A549 (cell line): Measurements from ENCODE around the gene DNASE1L2. TPM values are rescaled to one million over a fixed set of nuclear protein-coding genes. Genes with fewer than 3 reads are reported as not detected.

Experiments used
- ATAC-seq, 2 experiments: fragments of 200-7000 bp in 1 of 2; fragments of >200 bp in 1 of 2; cut with Nextera tagmentation in 1 of 2; cut with Tn5 transposase in 1 of 2; 3 replicates each; pipeline versions ENCODE4 v1.8.0 to v1.9.1; 2018 to 2020; ENCODE audit warnings: mild to moderate bottlenecking in 1 of 2, moderate library complexity in 1 of 2
- CTCF ChIA-PET: fragments of 300-600 bp; sonication (Branson Sonifier 250); formaldehyde crosslinking; extraction: SDS; loops from one replicate; lab custom pipeline; 2021; ENCODE audit warnings: antibody characterized with exemption, inconsistent platforms; lab: Yijun Ruan, JAX
- POLR2A ChIA-PET: fragments of 350-600 bp; formaldehyde crosslinking; extraction: SDS; loops from one replicate; lab custom pipeline; 2021; ENCODE audit warnings: antibody characterized with exemption, inconsistent platforms; lab: Yijun Ruan, JAX
- DNase-seq, 2 experiments: peaks; one replicate each; pipeline versions ENCODE4 v3.0.0 to v3.0.0-alpha.2; 2011 to 2016; ENCODE audit warnings: low read depth in 1 of 2, low spot score in 1 of 2
- FAIRE-seq: peaks from 2 replicates; lab custom pipeline; 2011; peaks lifted over from hg19 to GRCh38; lab: Jason Lieb, UNC
- H3K27ac ChIP-seq, 2 experiments: fragments of >200 bp; sonication (Bioruptor Twin); formaldehyde crosslinking; 3 replicates each; pipeline ENCODE4 v1.5.1; 2016 to 2017
- H3K4me1 ChIP-seq: fragments of >200 bp; sonication (Bioruptor Twin); formaldehyde crosslinking; 3 replicates; pipeline ENCODE4 v1.6.1; 2016
- H3K4me2 ChIP-seq: fragments of >200 bp; sonication (Bioruptor Twin); formaldehyde crosslinking; 3 replicates; pipeline ENCODE4 v1.6.1; 2016
- H3K4me3 ChIP-seq: fragments of >200 bp; sonication (Bioruptor Twin); formaldehyde crosslinking; 3 replicates; pipeline ENCODE4 v1.5.1; 2016
- H3K9me3 ChIP-seq: fragments of >200 bp; sonication (Bioruptor Twin); formaldehyde crosslinking; 3 replicates; pipeline ENCODE4 v1.6.1; 2016
- CBX8 ChIP-seq: fragments of 200-600 bp; sonication (generic); IDR thresholded peaks from 2 replicates; pipeline ENCODE4 v1.6.1; 2016
- CEBPB ChIP-seq, 2 experiments: fragments of >200 bp in 1 of 2; sonication (Bioruptor Twin) in 1 of 2; formaldehyde crosslinking in 1 of 2; IDR thresholded peaks; 2 replicates each; pipeline ENCODE4 v1.6.1; 2012 to 2016
- CHD2 ChIP-seq: fragments of 150-350 bp; IDR thresholded peaks from 2 replicates; pipeline ENCODE4 v1.6.1; 2014; ENCODE audit warnings: low read length; ENCODE audit not compliant: partially characterized antibody
- EHF ChIP-seq: fragments of 250-450 bp; sonication (Bioruptor Pico); IDR thresholded peaks from 2 replicates; pipeline ENCODE4 v1.5.0; 2020; ENCODE audit warnings: mild to moderate bottlenecking
- EHMT2 ChIP-seq: fragments of 200-600 bp; sonication (generic); IDR thresholded peaks from 2 replicates; pipeline ENCODE4 v1.6.1; 2016; ENCODE audit warnings: antibody characterized with exemption, low read depth, mild to moderate bottlenecking, moderate library complexity
- ESRRA ChIP-seq: fragments of 150-350 bp; IDR thresholded peaks from 2 replicates; pipeline ENCODE4 v1.6.1; 2014; ENCODE audit warnings: mild to moderate bottlenecking, low read length, borderline replicate concordance
- FOSL2 ChIP-seq, 2 experiments: fragments of 450-650 bp in 1 of 2; fragments of >200 bp in 1 of 2; sonication (Bioruptor Twin) in 1 of 2; formaldehyde crosslinking; IDR thresholded peaks; 2 replicates each; pipeline versions ENCODE4 v1.5.0 to v1.6.1; 2016 to 2020; ENCODE audit warnings: mild to moderate bottlenecking in 1 of 2, moderate library complexity in 1 of 2
- HDAC2 ChIP-seq: fragments of 200-600 bp; sonication (generic); IDR thresholded peaks from 2 replicates; pipeline ENCODE4 v1.6.1; 2016
- HOXB13 ChIP-seq: fragments of 250-450 bp; sonication (Bioruptor Pico); IDR thresholded peaks from 2 replicates; pipeline ENCODE4 v1.5.0; 2020; ENCODE audit warnings: low read depth, mild to moderate bottlenecking, moderate library complexity
- JUN ChIP-seq, 2 experiments: fragments of >200 bp; sonication (Bioruptor Twin); formaldehyde crosslinking; IDR thresholded peaks; 2 replicates in 1 of 2; 3 replicates in 1 of 2; pipeline ENCODE4 v1.6.1; 2016 to 2017
- JUNB ChIP-seq: fragments of >200 bp; sonication (Bioruptor Twin); formaldehyde crosslinking; IDR thresholded peaks from 2 replicates; pipeline ENCODE4 v1.6.1; 2016
- KDM1A ChIP-seq: fragments of 200-600 bp; sonication (generic); IDR thresholded peaks from 2 replicates; pipeline ENCODE4 v1.6.1; 2016; ENCODE audit warnings: low read depth, mild to moderate bottlenecking
- KDM5A ChIP-seq: fragments of 200-600 bp; sonication (generic); IDR thresholded peaks from 2 replicates; pipeline ENCODE4 v1.6.1; 2016; ENCODE audit warnings: antibody characterized with exemption, mild to moderate bottlenecking
- MAFK ChIP-seq: fragments of 450-650 bp; IDR thresholded peaks from 2 replicates; pipeline ENCODE4 v1.6.1; 2014; ENCODE audit not compliant: partially characterized antibody
- MYC ChIP-seq: IDR thresholded peaks from 2 replicates; pipeline ENCODE4 v1.6.1; 2012; ENCODE audit warnings: mild to moderate bottlenecking, inconsistent platforms, low read length, improper control_type of control experiment, borderline replicate concordance
- NR3C1 ChIP-seq: fragments of >200 bp; sonication (Bioruptor Twin); formaldehyde crosslinking; IDR thresholded peaks from 3 replicates; pipeline ENCODE4 v1.6.1; 2017
- PHF8 ChIP-seq: fragments of 200-600 bp; sonication (generic); IDR thresholded peaks from 2 replicates; pipeline ENCODE4 v1.6.1; 2016; ENCODE audit warnings: low read depth, mild to moderate bottlenecking, antibody characterized with exemption, moderate library complexity, borderline replicate concordance
- POLR2A ChIP-seq: IDR thresholded peaks from 2 replicates; pipeline ENCODE4 v1.6.1; 2012; ENCODE audit warnings: mild to moderate bottlenecking, low read length
- POLR2AphosphoS2 ChIP-seq: conservative IDR thresholded peaks from 2 replicates; pipeline ENCODE4 v1.6.1; 2012; ENCODE audit warnings: low read length, improper control_type of control experiment, inconsistent platforms
- RCOR1 ChIP-seq: fragments of 150-350 bp; IDR thresholded peaks from 2 replicates; pipeline ENCODE4 v1.6.1; 2014; ENCODE audit warnings: antibody characterized with exemption, low read length, low read depth
- SMC3 ChIP-seq: fragments of >200 bp; sonication (Bioruptor Twin); formaldehyde crosslinking; IDR thresholded peaks from 3 replicates; pipeline ENCODE4 v1.6.1; 2018; ENCODE audit warnings: inconsistent platforms
- SREBF2 ChIP-seq: fragments of 450-650 bp; IDR thresholded peaks from 2 replicates; pipeline ENCODE4 v1.6.1; 2014; ENCODE audit warnings: mild to moderate bottlenecking, moderate library complexity
- ZC3H11A ChIP-seq: fragments of 450-650 bp; IDR thresholded peaks from 2 replicates; pipeline ENCODE4 v1.6.1; 2014; ENCODE audit warnings: antibody characterized with exemption, mild to moderate bottlenecking
- ZFP36 ChIP-seq: fragments of 450-650 bp; IDR thresholded peaks from 2 replicates; pipeline ENCODE4 v1.6.1; 2014; ENCODE audit warnings: borderline replicate concordance; ENCODE audit not compliant: partially characterized antibody
- ZNF302 ChIP-seq: fragments of 250-450 bp; sonication (Bioruptor Pico); IDR thresholded peaks from 2 replicates; pipeline ENCODE4 v1.9.0; 2021; ENCODE audit warnings: inconsistent platforms, mild to moderate bottlenecking, moderate library complexity
- ZSCAN20 ChIP-seq: fragments of 250-450 bp; sonication (Bioruptor Pico); IDR thresholded peaks from 2 replicates; pipeline ENCODE4 v1.8.0; 2022; ENCODE audit warnings: mild to moderate bottlenecking, moderate library complexity
- WGBS: methylation state at CpG from one replicate; pipeline ENCODE4 v1.1.6; 2017; ENCODE audit errors: missing lambda C conversion rate; 5-methylcytosine and 5-hydroxymethylcytosine counted together
- polyA plus RNA-seq, 4 experiments: library from polyadenylated mRNA; depleted of rRNA in 3 of 4; stranded (reverse); fragments of >200 nt; fragmentation: RNase III in 1 of 4; extraction: RNeasy Plus Mini Kit Qiagen cat#74134 plus additional on column Dnase treatment in 1 of 4; gene quantifications; 2 replicates in 3 of 4; 3 replicates in 1 of 4; pipeline ENCODE4 v1.2.3, GENCODE V29; 2011 to 2017
- TF ChIP-seq, protein P1 (sequence below): fragments of 150-350 bp; IDR thresholded peaks from 2 replicates; pipeline ENCODE4 v1.6.1; 2014; ENCODE audit warnings: low read depth, mild to moderate bottlenecking, low read length
- TF ChIP-seq, protein P2 (sequence below): IDR thresholded peaks from 2 replicates; pipeline ENCODE4 v1.6.1; 2012
- TF ChIP-seq, protein P3 (sequence below): fragments of 450-650 bp; IDR thresholded peaks from 2 replicates; pipeline ENCODE4 v1.6.1; 2014; ENCODE audit warnings: antibody characterized with exemption
- TF ChIP-seq, protein P4 (sequence below): fragments of >200 bp; sonication (Bioruptor Twin); formaldehyde crosslinking; IDR thresholded peaks from 3 replicates; pipeline ENCODE4 v1.6.1; 2016

The DNASE1L2 gene
- polyA plus RNA-seq, 2 of the 4 experiments (the other 2 are of a cell fraction) = 0.36 to 1.2 TPM

DNA sequence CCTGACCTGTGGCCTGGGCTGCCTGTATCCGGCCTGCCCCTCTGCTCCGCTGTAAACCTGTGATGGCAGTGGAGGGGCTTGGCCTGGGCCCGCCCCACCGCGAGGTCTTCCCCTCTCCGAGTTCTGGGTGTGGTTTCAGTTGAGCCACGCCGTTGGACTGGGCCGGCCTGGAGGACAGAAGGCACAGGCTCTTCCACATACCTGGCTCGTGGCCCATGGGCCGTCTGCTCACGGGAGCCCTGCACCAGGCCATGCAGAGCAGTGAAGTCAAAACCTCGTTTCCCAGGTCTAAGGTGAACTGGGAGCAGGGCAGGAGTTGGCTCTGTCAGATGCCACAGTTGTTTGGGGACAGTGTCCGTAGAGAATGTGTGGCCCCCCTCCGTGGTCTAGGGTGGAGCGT is 37.2 kb downstream of the DNASE1L2 start:
- no peak overlapping the region for H3K27ac ChIP-seq
- H3K4me2 ChIP-seq = no peak overlapping the region
- CTCF ChIA-PET = interaction anchor here (0.6 to 4.5 kb wide), 3 partner anchors 16 to 227 kb away, joined by 3 to 20 read pairs (median 4); partner anchors contain the start of gene ABCA3
- POLR2A ChIA-PET = interaction anchor here (0.7 kb wide), 1 partner anchor 186 kb away, joined by 3 read pairs; the partner anchor contains the start of gene TEDC2
- TF ChIP-seq POLR2A = no peak
- TF ChIP-seq, protein P1, sequence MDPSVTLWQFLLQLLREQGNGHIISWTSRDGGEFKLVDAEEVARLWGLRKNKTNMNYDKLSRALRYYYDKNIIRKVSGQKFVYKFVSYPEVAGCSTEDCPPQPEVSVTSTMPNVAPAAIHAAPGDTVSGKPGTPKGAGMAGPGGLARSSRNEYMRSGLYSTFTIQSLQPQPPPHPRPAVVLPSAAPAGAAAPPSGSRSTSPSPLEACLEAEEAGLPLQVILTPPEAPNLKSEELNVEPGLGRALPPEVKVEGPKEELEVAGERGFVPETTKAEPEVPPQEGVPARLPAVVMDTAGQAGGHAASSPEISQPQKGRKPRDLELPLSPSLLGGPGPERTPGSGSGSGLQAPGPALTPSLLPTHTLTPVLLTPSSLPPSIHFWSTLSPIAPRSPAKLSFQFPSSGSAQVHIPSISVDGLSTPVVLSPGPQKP = no peak
- TF ChIP-seq POLR2AphosphoS2 = no peak
- TF ChIP-seq EHF (CRISPR knock-in tag) = no peak
- no peak for TF ChIP-seq JUNB
- TF ChIP-seq, protein P2, sequence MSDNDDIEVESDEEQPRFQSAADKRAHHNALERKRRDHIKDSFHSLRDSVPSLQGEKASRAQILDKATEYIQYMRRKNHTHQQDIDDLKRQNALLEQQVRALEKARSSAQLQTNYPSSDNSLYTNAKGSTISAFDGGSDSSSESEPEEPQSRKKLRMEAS = no peak
- TF ChIP-seq SREBF2 = no peak
- TF ChIP-seq MAFK = no peak
- TF ChIP-seq ZFP36 = no peak
- no peak for TF ChIP-seq HOXB13 (CRISPR knock-in tag)
- 98% methylated on average over 7 of the region's 16 CpGs for WGBS
- no peak for DNase-seq
- ATAC-seq = no peak
- H3K9me3 ChIP-seq = no peaks in the 10 kb centered on the region
- H3K4me3 ChIP-seq = no peak overlapping the region
- peaks cover 11% of the 10 kb centered on the region; the same call in 1 of the 3 replicates for H3K4me1 ChIP-seq
- no peak for FAIRE-seq

DNA sequence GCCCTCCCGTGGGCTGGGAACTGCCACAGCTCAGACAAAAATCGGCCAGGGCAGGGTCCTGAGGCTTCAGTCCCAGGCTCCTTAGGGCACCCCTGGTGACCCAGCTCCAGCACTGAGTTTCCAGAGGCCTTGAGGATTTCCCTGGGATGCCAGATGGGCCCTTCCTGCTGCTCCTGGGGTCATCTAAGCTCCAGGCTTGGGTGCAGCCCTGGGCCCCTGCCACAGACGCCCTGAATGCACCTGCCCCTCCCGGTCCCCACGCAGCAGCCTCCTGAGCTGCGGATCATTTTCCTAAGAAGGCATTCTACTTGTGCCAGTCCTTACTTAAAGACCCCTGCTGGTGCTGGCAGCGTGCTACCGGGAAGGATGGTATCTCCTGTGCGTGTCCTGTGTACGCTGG is 37.7 kb downstream of the DNASE1L2 start:
- POLR2A ChIA-PET = no interaction called here
- ATAC-seq = no peak
- 75% methylated on average over 8 of the region's 10 CpGs for WGBS
- no peak overlapping the region for H3K4me2 ChIP-seq
- CTCF ChIA-PET = interaction anchor here (0.6 kb wide), 1 partner anchor 116 kb away, joined by 3 read pairs; no protein-coding TSS in a partner anchor
- no peak for FAIRE-seq
- no peak for TF ChIP-seq CBX8
- no peak for TF ChIP-seq JUN (IDR thresholded peaks at IDR 0.05)
- TF ChIP-seq SMC3 = no peak
- TF ChIP-seq HDAC2 = no peak
- TF ChIP-seq MYC = no peak
- no peak for TF ChIP-seq KDM1A
- no peak for TF ChIP-seq ZNF302
- no peak for TF ChIP-seq SREBF2
- TF ChIP-seq CEBPB (IDR thresholded peaks at IDR 0.05) = no peak
- TF ChIP-seq EHMT2 = no peak
- no peak for TF ChIP-seq HOXB13 (CRISPR knock-in tag)
- no peak for TF ChIP-seq NR3C1
- no peak overlapping the region for H3K4me3 ChIP-seq
- H3K4me1 ChIP-seq = peaks cover 11% of the 10 kb centered on the region; the same call in 1 of the 3 replicates
- DNase-seq = no peak
- no peak overlapping the region for H3K27ac ChIP-seq
- no peaks in the 10 kb centered on the region for H3K9me3 ChIP-seq

DNA sequence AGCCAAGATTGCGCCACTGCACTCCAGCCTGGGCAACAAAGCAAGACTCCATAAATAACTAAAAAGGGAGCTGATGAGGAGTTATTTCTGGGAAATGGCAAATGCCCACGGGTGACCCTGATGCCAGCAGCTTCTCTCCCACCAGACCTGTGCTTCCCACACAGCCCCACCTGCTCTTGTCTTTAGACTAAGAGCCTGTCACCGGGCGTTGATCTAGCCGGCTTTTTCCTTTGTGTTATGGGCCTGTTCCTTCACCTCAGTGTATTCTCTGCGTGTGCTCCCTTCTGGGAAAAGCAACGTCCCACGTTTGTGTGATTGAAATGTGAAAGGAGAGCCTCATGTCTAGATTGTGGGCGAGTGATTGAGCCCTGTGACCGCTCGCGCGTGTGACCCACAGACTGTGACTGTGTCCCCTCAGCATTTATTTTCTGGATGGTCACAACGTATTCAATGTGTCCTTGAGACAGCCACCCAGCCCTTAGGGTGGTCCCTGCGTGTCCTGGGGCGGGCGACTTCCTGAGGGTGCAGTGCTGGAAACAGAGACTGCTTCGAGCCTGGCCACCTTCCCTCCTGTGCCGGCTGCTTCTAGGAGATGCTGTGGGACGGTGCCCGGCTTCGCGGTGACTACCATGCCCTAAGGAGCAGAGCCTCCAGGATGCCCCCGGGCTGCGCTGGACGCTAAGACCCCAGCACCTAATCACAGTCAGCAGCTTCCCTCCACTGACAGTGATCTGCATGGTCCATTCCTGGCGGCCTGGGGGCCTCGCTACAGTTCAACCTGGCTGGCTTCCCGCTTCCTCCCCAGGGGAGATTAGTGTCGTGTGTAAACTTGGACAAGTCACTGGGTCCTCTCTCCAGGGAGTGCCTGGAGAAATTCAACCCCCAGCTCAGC is 39.5 kb downstream of the DNASE1L2 start:
- ChIA-PET CTCF (interaction anchor here (0.8 to 1.4 kb wide), 3 partner anchors 34 to 226 kb away, joined by 3 to 5 read pairs (median 5); no protein-coding TSS in a partner anchor), POLR2A (interaction anchor here (0.7 kb wide), 1 partner anchor 141 kb away, joined by 3 read pairs; no protein-coding TSS in a partner anchor)
- no peak overlapping the region for H3K4me2 ChIP-seq
- no peak for TF ChIP-seq PHF8
- TF ChIP-seq, protein P3, sequence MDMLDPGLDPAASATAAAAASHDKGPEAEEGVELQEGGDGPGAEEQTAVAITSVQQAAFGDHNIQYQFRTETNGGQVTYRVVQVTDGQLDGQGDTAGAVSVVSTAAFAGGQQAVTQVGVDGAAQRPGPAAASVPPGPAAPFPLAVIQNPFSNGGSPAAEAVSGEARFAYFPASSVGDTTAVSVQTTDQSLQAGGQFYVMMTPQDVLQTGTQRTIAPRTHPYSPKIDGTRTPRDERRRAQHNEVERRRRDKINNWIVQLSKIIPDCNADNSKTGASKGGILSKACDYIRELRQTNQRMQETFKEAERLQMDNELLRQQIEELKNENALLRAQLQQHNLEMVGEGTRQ = no peak
- no peak for TF ChIP-seq KDM1A
- TF ChIP-seq ESRRA = no peak
- TF ChIP-seq, protein P4, sequence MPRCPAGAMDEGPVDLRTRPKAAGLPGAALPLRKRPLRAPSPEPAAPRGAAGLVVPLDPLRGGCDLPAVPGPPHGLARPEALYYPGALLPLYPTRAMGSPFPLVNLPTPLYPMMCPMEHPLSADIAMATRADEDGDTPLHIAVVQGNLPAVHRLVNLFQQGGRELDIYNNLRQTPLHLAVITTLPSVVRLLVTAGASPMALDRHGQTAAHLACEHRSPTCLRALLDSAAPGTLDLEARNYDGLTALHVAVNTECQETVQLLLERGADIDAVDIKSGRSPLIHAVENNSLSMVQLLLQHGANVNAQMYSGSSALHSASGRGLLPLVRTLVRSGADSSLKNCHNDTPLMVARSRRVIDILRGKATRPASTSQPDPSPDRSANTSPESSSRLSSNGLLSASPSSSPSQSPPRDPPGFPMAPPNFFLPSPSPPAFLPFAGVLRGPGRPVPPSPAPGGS = no peak
- TF ChIP-seq ZC3H11A = no peak
- no peak for TF ChIP-seq CHD2
- TF ChIP-seq RCOR1 = no peak
- no peak for TF ChIP-seq KDM5A
- TF ChIP-seq SMC3 = no peak
- no peak for TF ChIP-seq ZSCAN20 (CRISPR knock-in tag)
- no peak for TF ChIP-seq FOSL2 (IDR thresholded peaks at IDR 0.05)
- no peak for TF ChIP-seq FOSL2 (CRISPR knock-in tag; IDR thresholded peaks at IDR 0.05)
- no peak overlapping the region for H3K27ac ChIP-seq
- H3K4me3 ChIP-seq = no peak overlapping the region
- 84% methylated on average over 18 of the region's 30 CpGs for WGBS
- no peaks in the 10 kb centered on the region for H3K9me3 ChIP-seq
- ATAC-seq = no peak
- H3K4me1 ChIP-seq = no peaks in the 10 kb centered on the region
- no peak for FAIRE-seq
- DNase-seq = no peak
